ENCODE results near the gene METRNL. TPM values are rescaled to one million over a fixed set of nuclear protein-coding genes. Genes with fewer than 3 reads are reported as not detected.
"Not testable (repeated sequence)": the region's sequence is repeated elsewhere in the genome, so short reads cannot be mapped to it uniquely, and the experiment has no call there.

Gene METRNL, protein sequence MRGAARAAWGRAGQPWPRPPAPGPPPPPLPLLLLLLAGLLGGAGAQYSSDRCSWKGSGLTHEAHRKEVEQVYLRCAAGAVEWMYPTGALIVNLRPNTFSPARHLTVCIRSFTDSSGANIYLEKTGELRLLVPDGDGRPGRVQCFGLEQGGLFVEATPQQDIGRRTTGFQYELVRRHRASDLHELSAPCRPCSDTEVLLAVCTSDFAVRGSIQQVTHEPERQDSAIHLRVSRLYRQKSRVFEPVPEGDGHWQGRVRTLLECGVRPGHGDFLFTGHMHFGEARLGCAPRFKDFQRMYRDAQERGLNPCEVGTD
- total RNA-seq = 10 to 100 TPM in 1 of 2 donors, 1 to 10 TPM in 1; 9.1 to 32.4 TPM

DNA sequence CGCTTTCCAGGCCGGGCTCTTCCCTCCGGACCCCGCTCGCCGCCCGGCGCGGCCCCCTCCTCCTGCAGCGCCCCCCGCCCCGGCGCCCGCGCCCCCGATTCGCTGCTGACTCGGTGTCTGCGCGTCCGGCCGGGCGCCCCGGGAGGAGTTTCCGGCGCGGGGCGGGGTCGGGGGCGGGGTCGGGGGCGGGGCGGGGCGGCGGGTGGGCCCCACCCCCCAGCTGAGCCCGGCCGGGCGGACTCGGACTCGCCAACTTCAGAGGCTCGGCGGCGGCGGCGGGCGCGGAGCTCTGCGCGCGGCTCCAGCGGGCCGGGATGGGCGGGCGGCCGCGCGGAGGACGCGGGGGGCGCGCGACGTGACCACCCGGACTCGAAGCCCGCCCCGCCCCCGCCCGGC is at the start of gene METRNL:
METRNL (plus strand) TSS at position 258 of the 396 bp plus-strand sequence. CDS start 207 bp downstream, outside the sequence.
- ATAC-seq (peak; percentile 33 to 62), DNase-seq (ENCODE audit: low spot score in 2 of 2) (peak in 1 of 2 donors; percentile 66)
- H3K27ac Mint-ChIP-seq = no peak within 1 kb of the TSS
- H3K9me3 Mint-ChIP-seq = no peaks in the 10 kb centered on the region
- H3K36me3 Mint-ChIP-seq = no peaks in the 10 kb centered on the region

DNA sequence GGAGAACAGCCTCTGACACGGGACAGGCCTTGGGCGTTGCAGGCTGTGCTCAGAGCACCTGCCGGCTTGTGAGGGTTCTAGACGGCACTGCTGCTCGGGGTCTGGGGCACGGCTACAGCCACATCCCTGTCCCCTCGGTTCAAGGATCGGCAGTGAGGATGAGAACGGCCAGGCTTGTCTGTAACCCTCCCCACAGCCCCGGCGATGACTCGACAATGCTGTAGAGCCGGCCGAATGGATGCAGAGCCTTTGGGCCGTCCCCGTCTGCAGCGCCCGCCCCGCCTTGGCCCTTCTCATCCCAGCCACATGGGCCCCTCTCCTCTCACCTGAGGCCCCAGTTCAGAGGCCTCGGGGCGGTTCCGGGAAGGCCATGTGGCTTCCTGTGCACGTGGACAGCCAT is 49.0 kb upstream of the METRNL start:
- no peak for ATAC-seq
- peaks cover 5 to 9% of the 10 kb centered on the region in 2 donors for H3K36me3 Mint-ChIP-seq
- H3K9me3 Mint-ChIP-seq = no peaks in the 10 kb centered on the region
- DNase-seq (ENCODE audit: low spot score in 2 of 2) = no peak
- no peak overlapping the region for H3K27ac Mint-ChIP-seq

DNA sequence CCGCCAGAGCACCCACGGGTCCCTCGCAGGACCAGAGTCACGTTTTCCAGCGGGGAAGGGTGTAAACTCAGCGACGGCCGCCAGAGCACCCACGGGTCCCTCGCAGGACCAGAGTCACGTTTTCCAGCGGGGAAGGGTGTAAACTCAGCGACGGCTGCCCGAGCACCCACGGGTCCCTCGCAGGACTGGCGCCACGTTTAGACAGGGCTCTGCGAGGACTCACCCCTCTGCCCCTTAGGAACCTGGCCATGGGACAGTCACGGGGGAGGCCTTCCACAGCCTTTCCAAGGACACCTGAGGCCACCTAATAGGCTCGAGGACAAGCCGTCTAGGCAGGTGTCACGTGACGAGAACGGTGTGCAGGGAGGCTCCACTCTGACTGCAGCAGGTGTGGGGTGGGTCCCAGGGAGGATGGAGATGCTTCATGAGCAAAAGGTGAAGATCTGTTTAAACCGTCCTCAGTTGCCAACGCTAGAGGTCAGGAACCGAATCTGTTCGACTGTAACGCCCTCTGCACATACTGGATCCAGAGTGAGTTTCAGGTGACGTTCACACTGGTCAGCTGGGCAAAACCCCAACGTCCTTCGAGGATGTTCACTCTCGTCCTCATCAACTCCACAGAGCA is 48.0 kb upstream of the METRNL start:
- no peak for ATAC-seq
- Mint-ChIP-seq H3K27ac (no peak overlapping the region), H3K9me3 (no peaks in the 10 kb centered on the region), H3K36me3 (peaks cover 8 to 9% of the 10 kb centered on the region in 2 donors)
- no peak for DNase-seq (ENCODE audit: low spot score in 2 of 2)

DNA sequence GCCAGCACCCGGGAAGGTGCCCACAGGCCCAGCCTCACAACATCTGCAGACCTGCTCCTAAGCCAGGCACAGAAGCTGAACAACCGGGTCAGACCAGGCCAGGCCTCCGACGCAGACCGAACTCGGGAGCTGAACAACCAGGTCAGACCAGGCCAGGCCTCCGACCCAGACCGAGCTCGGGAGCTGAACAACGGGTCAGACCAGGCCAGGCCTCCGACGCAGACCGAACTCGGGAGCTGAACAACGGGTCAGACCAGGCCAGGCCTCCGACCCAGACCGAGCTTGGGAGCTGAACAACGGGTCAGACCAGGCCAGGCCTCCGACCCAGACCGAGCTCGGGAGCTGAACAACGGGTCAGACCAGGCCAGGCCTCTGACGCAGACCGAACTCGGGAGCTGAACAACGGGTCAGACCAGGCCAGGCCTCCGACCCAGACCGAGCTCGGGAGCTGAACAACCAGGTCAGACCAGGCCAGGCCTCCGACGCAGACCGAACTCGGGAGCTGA is 47.4 kb upstream of the METRNL start:
- H3K27ac Mint-ChIP-seq; DNase-seq (ENCODE audit: low spot score in 2 of 2); H3K9me3 Mint-ChIP-seq; ATAC-seq: not testable (repeated sequence)
- H3K36me3 Mint-ChIP-seq = peaks cover 9 to 11% of the 10 kb centered on the region in 2 donors

DNA sequence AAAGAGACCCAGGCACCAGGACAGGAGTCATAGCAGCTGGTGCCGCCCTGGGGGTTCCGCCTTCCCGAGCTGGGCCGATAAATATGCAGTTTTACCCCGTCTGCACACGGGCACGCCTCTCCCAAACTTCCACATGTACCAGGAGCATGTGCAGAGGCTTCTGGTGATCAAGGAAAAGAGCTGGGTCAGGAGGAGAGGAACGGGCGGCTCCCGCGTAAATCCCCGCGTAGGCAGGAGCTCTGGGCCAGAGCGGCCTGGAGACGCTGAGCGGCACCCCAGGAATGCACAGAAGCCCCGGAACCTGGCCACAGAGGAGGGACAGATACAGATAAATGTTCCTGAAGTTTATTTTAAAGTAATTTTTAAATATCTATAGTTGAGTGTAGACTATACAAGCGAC is 46.6 kb upstream of the METRNL start:
- no peak for DNase-seq (ENCODE audit: low spot score in 2 of 2)
- Mint-ChIP-seq H3K36me3 (peaks cover 9 to 15% of the 10 kb centered on the region in 2 donors), H3K9me3 (no peaks in the 10 kb centered on the region), H3K27ac (peak overlapping the region in 1 of 2 donors; percentile 48)
- no peak for ATAC-seq

DNA sequence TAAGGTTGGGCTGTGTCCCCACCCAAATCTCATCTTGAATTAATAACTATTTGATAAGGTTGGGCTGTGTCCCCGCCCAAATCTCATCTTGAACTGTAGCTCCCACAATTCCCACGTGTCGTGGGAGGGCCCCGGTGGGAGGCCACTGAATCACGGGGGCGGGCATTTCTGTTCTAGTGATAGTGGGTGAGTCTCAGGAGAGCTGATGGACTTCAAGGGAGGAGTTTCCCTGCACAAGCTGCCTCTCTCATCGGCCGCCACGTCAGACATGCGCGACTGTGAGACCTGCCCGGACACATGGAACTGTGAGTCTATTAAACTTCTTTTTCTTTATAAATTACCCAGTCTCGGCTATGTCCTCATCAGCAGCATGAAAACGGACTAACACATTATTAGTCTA is 44.9 kb upstream of the METRNL start:
- no peaks in the 10 kb centered on the region for H3K9me3 Mint-ChIP-seq
- H3K36me3 Mint-ChIP-seq = peaks cover 9 to 15% of the 10 kb centered on the region in 2 donors
- DNase-seq (ENCODE audit: low spot score in 2 of 2) (no peak), ATAC-seq (no peak)
- no peak overlapping the region for H3K27ac Mint-ChIP-seq

DNA sequence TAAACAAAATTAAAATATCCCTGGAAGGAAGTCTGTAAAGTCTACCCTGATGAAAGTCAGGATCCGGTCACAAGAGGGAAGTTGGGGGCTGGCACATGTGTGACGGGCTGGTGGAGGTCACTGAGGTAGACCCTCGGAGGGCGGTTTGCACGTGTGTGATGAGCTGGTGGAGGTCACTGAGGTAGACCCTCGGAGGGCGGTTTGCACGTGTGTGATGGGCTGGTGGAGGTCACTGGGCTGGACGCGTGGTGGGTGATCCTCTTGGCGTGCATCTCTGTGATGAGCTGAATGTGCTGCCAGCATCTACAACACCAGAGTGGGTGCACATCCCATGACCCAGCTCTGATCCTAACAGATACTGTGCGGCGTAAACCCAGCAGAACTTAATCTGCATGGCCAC is 43.7 kb upstream of the METRNL start:
- DNase-seq (ENCODE audit: low spot score in 2 of 2) (no peak), ATAC-seq (no peak)
- no peak overlapping the region for H3K27ac Mint-ChIP-seq
- peaks cover 15 to 16% of the 10 kb centered on the region in 2 donors for H3K36me3 Mint-ChIP-seq
- no peaks in the 10 kb centered on the region for H3K9me3 Mint-ChIP-seq

DNA sequence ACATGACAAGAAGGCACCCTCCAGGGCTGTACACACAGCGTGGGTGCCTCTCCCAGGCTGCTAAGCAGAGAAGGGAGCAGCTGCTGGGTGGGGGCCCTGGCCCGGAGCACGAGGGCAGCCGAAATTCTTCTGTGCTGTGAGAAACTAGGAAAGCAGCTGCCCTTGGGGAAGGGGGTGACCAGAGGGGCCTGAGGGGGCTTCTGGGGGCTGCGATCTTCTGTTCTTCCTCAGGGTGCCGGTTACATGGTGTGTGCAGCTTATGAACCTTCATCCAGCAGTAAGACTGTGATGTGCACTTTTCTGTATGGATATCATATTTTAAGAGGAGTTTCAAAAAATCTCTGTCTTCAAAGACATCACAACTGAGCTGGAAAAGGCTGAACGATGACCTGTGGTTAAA is 43.2 kb upstream of the METRNL start:
- no peak for ATAC-seq
- Mint-ChIP-seq H3K9me3 (peaks cover 3 to 4% of the 10 kb centered on the region in 2 donors), H3K27ac (no peak overlapping the region), H3K36me3 (peaks cover 20 to 21% of the 10 kb centered on the region in 2 donors)
- DNase-seq (ENCODE audit: low spot score in 2 of 2) = no peak

DNA sequence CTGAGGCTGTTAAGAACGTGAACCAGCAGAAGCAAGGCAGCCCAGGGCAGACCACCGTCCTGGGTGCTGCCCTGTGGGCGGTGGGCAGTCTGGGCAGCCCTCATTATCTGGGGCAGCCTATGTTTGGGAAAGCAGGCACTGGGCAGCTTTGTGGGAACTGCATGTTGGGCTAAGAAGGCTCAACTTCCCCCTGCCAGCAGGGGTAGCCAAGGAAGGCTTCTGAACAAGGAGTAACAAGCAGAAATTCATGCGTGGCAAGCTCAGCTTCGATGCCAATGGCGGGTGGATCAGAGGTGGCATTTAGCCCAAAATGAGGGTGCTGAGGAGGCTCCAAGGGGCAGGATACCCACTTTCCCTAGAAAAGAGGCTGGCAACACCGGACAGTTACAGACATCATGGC is 42.7 kb upstream of the METRNL start:
- no peak for ATAC-seq
- Mint-ChIP-seq H3K27ac (no peak overlapping the region), H3K9me3 (peaks cover 4 to 8% of the 10 kb centered on the region in 2 donors), H3K36me3 (peaks cover 25 to 26% of the 10 kb centered on the region in 2 donors)
- no peak for DNase-seq (ENCODE audit: low spot score in 2 of 2)

DNA sequence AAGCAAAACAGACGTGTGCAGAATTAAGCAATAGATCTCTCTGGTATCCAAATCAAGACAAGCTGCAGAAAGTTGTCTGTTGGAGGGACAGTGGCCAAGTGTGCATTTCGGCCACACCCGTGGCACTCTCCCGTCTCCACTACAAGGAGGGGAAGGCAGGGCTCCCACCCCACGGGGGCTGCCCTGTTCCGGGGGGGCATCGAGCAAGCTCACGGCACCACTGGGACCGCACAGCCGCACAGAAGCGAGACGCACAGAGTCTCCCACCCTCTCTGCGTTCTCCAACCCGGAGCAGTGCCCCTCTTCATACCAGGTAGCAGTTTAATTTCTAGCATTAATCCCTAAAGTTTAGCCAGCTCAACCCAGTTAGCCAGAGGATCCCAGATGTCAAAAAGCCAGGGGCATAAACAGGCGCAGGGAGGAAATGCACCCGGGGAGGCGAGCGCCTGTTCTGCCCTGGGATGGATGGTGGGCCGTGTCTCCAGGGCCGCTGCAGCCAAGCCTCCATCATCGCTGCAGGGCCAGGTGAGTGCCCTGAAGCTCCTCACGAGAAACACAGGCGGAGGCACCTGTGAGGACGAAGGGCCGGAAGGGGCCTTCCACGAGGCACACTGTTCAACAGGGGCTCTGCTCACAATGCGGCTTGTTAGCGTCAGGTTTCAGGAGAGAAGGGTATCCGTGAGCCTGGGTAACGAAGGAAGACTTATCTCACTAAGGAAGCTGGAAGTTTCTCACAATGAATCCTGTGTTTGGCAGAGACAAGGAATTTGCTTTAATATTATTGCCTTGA is 42.1 kb upstream of the METRNL start:
- DNase-seq (ENCODE audit: low spot score in 2 of 2) = no peak
- peaks cover 29 to 32% of the 10 kb centered on the region in 2 donors for H3K36me3 Mint-ChIP-seq
- peaks cover 5 to 12% of the 10 kb centered on the region in 2 donors for H3K9me3 Mint-ChIP-seq

DNA sequence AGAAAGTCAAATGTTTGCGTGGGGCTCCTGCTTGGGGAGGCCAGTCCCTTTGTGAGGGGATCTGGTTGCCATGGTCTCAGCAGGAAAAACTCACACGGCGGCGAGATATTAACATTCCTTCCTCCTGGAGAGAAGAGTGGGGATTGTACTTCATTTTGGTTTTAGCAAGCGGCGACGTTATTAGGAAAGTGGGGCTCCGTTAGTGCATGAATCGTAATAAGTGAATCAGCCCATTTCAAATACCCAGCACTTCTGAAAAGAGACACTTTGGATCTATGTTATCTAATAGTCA is 41.6 kb upstream of the METRNL start:
- Mint-ChIP-seq H3K27ac (no peak overlapping the region), H3K36me3 (peaks cover 35 to 37% of the 10 kb centered on the region in 2 donors), H3K9me3 (peaks cover 11 to 18% of the 10 kb centered on the region in 2 donors)
- ATAC-seq = no peak
- DNase-seq (ENCODE audit: low spot score in 2 of 2) = no peak

More for the DNA sequence above, 42.1 kb upstream of the METRNL start:
- H3K27ac Mint-ChIP-seq = no peak overlapping the region
- no peak for ATAC-seq

DNA sequence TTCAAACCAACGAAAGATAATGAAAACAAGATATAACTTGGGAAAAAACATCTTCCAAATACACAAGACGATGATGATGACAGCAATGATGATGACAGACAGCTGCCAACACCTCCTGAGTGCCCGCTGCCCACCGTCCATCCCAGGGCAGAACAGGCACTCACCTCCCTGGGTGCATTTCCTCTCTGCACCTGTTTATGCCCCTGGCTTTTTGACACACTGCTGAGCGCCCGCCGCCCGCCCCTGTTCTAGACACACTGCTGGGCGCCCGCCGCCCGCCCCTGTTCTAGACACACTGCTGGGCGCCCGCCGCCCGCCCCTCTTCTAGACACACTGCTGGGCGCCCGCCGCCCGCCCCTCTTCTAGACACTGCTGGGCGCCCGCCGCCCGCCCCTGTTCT is 40.4 kb upstream of the METRNL start:
- peaks cover 12 to 19% of the 10 kb centered on the region in 2 donors for H3K9me3 Mint-ChIP-seq
- not testable (repeated sequence) for H3K27ac Mint-ChIP-seq; ATAC-seq; DNase-seq (ENCODE audit: low spot score in 2 of 2)
- H3K36me3 Mint-ChIP-seq = peaks cover 45 to 49% of the 10 kb centered on the region in 2 donors

DNA sequence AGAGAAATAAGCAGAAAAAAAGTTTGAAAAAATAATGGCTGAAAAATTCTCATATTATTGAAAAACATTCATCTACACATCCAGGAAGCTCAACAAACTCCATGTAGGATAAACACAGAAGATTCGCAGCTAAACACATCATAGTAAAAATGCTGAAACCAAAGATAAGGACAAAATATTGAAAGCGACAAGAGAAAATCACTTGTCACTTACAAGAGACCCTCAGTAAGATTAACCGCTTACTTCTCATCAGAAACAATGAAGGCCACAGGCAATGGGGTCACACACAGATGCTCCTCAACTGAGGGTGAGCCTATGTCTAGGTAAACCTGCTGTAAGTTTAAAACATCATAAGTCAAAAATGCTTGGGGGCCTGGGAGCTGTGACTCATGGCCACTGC is 38.1 kb upstream of the METRNL start:
- Mint-ChIP-seq H3K9me3 (peaks cover 12 to 19% of the 10 kb centered on the region in 2 donors), H3K36me3 (peaks cover 41 to 50% of the 10 kb centered on the region in 2 donors), H3K27ac (no peak overlapping the region)
- no peak for ATAC-seq
- no peak for DNase-seq (ENCODE audit: low spot score in 2 of 2)

DNA sequence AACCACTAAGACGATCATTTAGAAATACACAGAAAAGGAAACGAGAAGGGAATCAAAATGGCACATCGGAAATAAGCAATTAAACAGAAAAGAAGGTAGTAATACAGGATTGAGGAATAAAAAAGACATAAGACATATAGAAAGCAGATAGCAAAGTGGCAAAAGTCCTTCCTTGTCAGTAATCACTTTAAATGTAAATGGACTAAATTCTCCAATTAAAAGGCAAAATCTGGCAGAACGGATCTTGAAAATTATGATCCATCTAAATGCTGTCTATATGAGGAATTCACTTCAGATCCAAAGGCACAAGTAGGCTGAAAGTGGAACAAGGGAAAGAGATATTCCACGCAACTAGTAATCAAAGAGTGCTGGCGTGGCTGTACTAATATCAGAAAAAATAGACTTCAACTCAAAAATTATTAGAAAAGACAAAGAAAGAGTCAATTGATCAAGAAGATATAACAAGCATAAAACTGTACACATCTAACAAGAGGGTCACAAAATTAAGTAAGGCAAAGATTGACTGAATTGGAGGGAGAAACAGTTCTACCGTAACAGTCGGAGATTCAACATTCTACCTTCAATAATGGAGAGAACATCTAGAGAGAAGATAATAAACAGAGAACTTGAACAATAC is 36.8 kb upstream of the METRNL start:
- Mint-ChIP-seq H3K36me3 (peaks cover 40 to 59% of the 10 kb centered on the region in 2 donors), H3K9me3 (peaks cover 12 to 19% of the 10 kb centered on the region in 2 donors), H3K27ac (no peak overlapping the region)
- ATAC-seq (no peak), DNase-seq (ENCODE audit: low spot score in 2 of 2) (no peak)

DNA sequence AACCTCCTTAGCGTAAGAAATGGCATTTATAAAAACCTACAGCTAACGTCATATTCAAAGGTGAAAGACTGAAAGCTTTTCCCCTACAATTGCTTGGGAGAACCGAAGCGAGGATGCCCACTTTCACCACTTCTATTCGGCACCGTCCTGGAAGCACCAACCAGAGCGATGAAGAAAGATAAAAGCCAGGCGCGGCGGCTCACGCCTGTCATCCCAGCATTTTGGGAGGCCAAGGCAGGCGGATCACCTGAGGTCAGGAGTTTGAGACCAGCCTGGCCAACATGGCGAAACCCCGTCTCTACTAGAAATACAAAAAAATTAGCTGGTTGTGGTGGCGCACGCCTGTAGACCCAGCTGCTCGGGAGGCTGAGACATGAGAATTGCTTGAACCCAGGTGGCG is 34.9 kb upstream of the METRNL start:
- not testable (repeated sequence) for H3K27ac Mint-ChIP-seq; ATAC-seq; DNase-seq (ENCODE audit: low spot score in 2 of 2)
- Mint-ChIP-seq H3K36me3 (peaks cover 48 to 69% of the 10 kb centered on the region in 2 donors), H3K9me3 (peaks cover 12 to 19% of the 10 kb centered on the region in 2 donors)

DNA sequence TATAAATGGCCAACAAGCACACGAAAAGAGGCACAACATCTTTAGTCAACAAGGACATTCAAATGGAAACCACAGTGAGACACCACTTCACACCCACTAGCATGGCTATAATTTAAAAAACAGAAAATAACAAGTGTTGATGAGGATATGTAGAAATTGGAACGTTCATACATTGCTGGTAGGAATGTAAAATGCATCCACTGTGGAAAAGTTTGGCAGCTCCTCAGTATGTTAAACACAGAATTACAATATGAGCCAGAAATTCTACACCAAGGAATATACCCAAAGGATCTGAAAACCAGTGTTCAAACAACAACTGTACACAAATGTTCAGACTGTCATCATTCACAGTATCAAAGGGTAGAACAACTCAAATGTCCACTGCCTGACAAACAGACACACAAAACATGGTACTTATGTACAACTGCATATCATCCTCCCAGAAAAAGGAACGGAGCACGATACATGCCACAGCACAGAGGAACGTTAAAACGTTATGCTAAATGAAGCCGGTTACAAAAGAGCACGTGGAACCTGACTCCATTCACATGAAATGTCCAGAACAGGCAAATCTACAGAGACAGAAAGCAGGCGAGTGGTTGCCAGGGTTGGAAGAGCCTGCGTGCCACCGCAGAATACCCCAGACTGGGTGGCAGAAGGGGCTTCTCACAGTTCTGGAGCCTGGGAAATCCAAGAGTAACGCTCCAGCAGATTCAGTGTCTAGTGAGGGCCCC is 32.8 kb upstream of the METRNL start:
- DNase-seq (ENCODE audit: low spot score in 2 of 2) = peak in 1 of 2 donors; percentile 34
- ATAC-seq = no peak
- H3K36me3 Mint-ChIP-seq = peaks cover 44 to 59% of the 10 kb centered on the region in 2 donors
- no peak overlapping the region for H3K27ac Mint-ChIP-seq
- H3K9me3 Mint-ChIP-seq = peaks cover 8 to 11% of the 10 kb centered on the region in 2 donors

Measured in activated naive CD4-positive, alpha-beta T cell treated with anti-CD3 and anti-CD28 coated beads, Interleukin-2, amount 50 U/mL, for 72 hours (primary cell).